Liver (tissue), 9 donors: Measurements from ENCODE around the gene CLIP4. TPM values are rescaled to one million over a fixed set of nuclear protein-coding genes. Genes with fewer than 3 reads are reported as not detected.

Source experiments
- DNase-seq: peaks from one replicate; pipeline ENCODE4 v3.0.0-alpha.2; 2017; ENCODE audit warnings: low spot score
- H3K27ac ChIP-seq, 2 donors: one replicate each; pipeline ENCODE4 v1.7.0; 2013; ENCODE audit warnings: inconsistent platforms in 2 of 2, low read length in 2 of 2, control low read depth in 1 of 2, low read depth in 1 of 2, mild to moderate bottlenecking in 1 of 2
- H3K27me3 ChIP-seq, 4 donors: one replicate each; pipeline versions ENCODE4 v1.6.1 to v1.7.0; 2013; ENCODE audit warnings: low read length in 3 of 4, inconsistent platforms in 1 of 4, mild to moderate bottlenecking in 1 of 4, moderate library complexity in 1 of 4; ENCODE audit not compliant: control insufficient read depth in 4 of 4, insufficient read depth in 4 of 4
- H3K36me3 ChIP-seq, 4 donors: one replicate each; pipeline versions ENCODE4 v1.6.1 to v1.7.0; 2013; ENCODE audit warnings: low read length in 3 of 4, mild to moderate bottlenecking in 3 of 4, low read depth in 1 of 4, moderate library complexity in 1 of 4; ENCODE audit not compliant: control insufficient read depth in 4 of 4, insufficient read depth in 3 of 4
- H3K4me1 ChIP-seq, 4 donors: one replicate each; pipeline versions ENCODE4 v1.6.1 to v1.7.0; 2013; ENCODE audit warnings: low read length in 3 of 4, mild to moderate bottlenecking in 3 of 4, moderate library complexity in 1 of 4; ENCODE audit not compliant: control insufficient read depth in 4 of 4, insufficient read depth in 4 of 4
- H3K4me3 ChIP-seq, 3 donors: one replicate each; pipeline versions ENCODE4 v1.6.1 to v1.7.0; 2013; ENCODE audit warnings: low read length in 3 of 3, control low read depth in 1 of 3, low read depth in 1 of 3, mild to moderate bottlenecking in 1 of 3
- H3K9ac ChIP-seq, 2 donors: one replicate each; pipeline ENCODE4 v1.7.0; 2013; ENCODE audit warnings: low read length in 2 of 2, mild to moderate bottlenecking in 2 of 2, moderate library complexity in 2 of 2, control low read depth in 1 of 2, low read depth in 1 of 2
- H3K9me3 ChIP-seq, 4 donors: one replicate each; pipeline versions ENCODE4 v1.6.1 to v1.7.0; 2013; ENCODE audit warnings: low read length in 3 of 4; ENCODE audit not compliant: control insufficient read depth in 4 of 4
- ATF3 ChIP-seq: IDR thresholded peaks from 2 replicates; pipeline ENCODE4 v1.6.1; 2016; ENCODE audit warnings: antibody characterized with exemption
- CTCF ChIP-seq: fragments of 150-350 bp; IDR thresholded peaks from 2 replicates; pipeline ENCODE4 v1.5.1; 2017; ENCODE audit warnings: improper control_type of control experiment, low read depth, low read length; ENCODE audit not compliant: missing input control
- EGR1 ChIP-seq, 2 donors: IDR thresholded peaks; 2 replicates each; pipeline ENCODE4 v1.6.1; 2016 to 2018; ENCODE audit warnings: antibody characterized with exemption in 2 of 2, low read depth in 2 of 2
- FOXA1 ChIP-seq: IDR thresholded peaks from 2 replicates; pipeline ENCODE4 v1.6.1; 2016; ENCODE audit warnings: antibody characterized with exemption
- FOXA2 ChIP-seq: IDR thresholded peaks from 2 replicates; pipeline ENCODE4 v1.6.1; 2016; ENCODE audit warnings: antibody characterized with exemption
- GABPA ChIP-seq, 2 donors: IDR thresholded peaks in 1 of 2; conservative IDR thresholded peaks in 1 of 2; 2 replicates each; pipeline ENCODE4 v1.6.1; 2016; ENCODE audit warnings: antibody characterized with exemption in 2 of 2, mild to moderate bottlenecking in 1 of 2, moderate library complexity in 1 of 2
- HNF4A ChIP-seq, 2 donors: conservative IDR thresholded peaks; 2 replicates each; pipeline ENCODE4 v1.6.1; 2016; ENCODE audit warnings: antibody characterized with exemption in 2 of 2, mild to moderate bottlenecking in 2 of 2
- HNF4G ChIP-seq: IDR thresholded peaks from 2 replicates; pipeline ENCODE4 v1.6.1; 2016; ENCODE audit warnings: antibody characterized with exemption
- MAX ChIP-seq: IDR thresholded peaks from 2 replicates; pipeline ENCODE4 v1.6.1; 2016; ENCODE audit warnings: antibody characterized with exemption
- NR2F2 ChIP-seq: IDR thresholded peaks from 2 replicates; pipeline ENCODE4 v1.6.1; 2016; ENCODE audit warnings: antibody characterized with exemption
- RAD21 ChIP-seq, 2 donors: IDR thresholded peaks; 2 replicates each; pipeline ENCODE4 v1.6.1; 2016; ENCODE audit warnings: antibody characterized with exemption in 2 of 2, mild to moderate bottlenecking in 2 of 2
- REST ChIP-seq: IDR thresholded peaks from 2 replicates; pipeline ENCODE4 v1.6.1; 2016; ENCODE audit warnings: antibody characterized with exemption, mild to moderate bottlenecking
- RXRA ChIP-seq, 2 donors: IDR thresholded peaks; 2 replicates each; pipeline ENCODE4 v1.6.1; 2017 to 2018; ENCODE audit warnings: antibody characterized with exemption in 2 of 2, mild to moderate bottlenecking in 1 of 2
- SP1 ChIP-seq: IDR thresholded peaks from 2 replicates; pipeline ENCODE4 v1.6.1; 2018; ENCODE audit warnings: antibody characterized with exemption, mild to moderate bottlenecking
- TAF1 ChIP-seq: conservative IDR thresholded peaks from 2 replicates; pipeline ENCODE4 v1.6.1; 2016; ENCODE audit warnings: antibody characterized with exemption, mild to moderate bottlenecking
- YY1 ChIP-seq: IDR thresholded peaks from 2 replicates; pipeline ENCODE4 v1.6.1; 2016; ENCODE audit warnings: antibody characterized with exemption, mild to moderate bottlenecking
- ZBTB33 ChIP-seq: IDR thresholded peaks from 2 replicates; pipeline ENCODE4 v1.6.1; 2016; ENCODE audit warnings: antibody characterized with exemption
- WGBS: extraction: QIAGEN DNeasy Blood & Tissue Kit; methylation state at CpG from one replicate; pipeline ENCODE4 v1.1.7; 2013; 5-methylcytosine and 5-hydroxymethylcytosine counted together
- polyA plus RNA-seq, 2 donors: library from polyadenylated mRNA; stranded (reverse) in 1 of 2; unstranded in 1 of 2; fragments of 200-250 nt in 1 of 2; fragments of >200 nt in 1 of 2; fragmentation: Nextera tagmentation in 1 of 2; extraction: Ambion mirVana in 1 of 2; gene quantifications; one replicate each; pipeline versions ENCODE4 v1.2.1 to v1.2.3, GENCODE V29; 2013 to 2015
- total RNA-seq, 2 donors: library from RNA; depleted of rRNA; stranded (reverse); fragments of >200 nt; gene quantifications; one replicate each; pipeline ENCODE4 v1.2.3, GENCODE V29; 2014
- donor health status: healthy.
- donor health status: healthy.
- donor health status: healthy.
- donor health status: healthy.
- donor health status: healthy.

CLIP4 gene
- total and polyA plus RNA-seq, 4 donors = 1.3 to 6.7 (median 3.2) TPM

GRCh38 chr2:29207352-29208148 lies 92.3 kb downstream of the CLIP4 start:
- Histone ChIP-seq H3K27ac (no peak overlapping the region), H3K9me3 (no peaks in the 10 kb centered on the region), H3K9ac (no peak overlapping the region), H3K4me3 (no peak overlapping the region), H3K27me3 (no peaks in the 10 kb centered on the region), H3K4me1 (no peaks in the 10 kb centered on the region), H3K36me3 (no peaks in the 10 kb centered on the region)
- TF ChIP-seq RAD21 (IDR thresholded peaks at IDR 0.05) = no peak
- no peak for TF ChIP-seq MAX
- no peak for TF ChIP-seq HNF4G
- no peak for TF ChIP-seq RXRA (IDR thresholded peaks at IDR 0.05)
- TF ChIP-seq ATF3 = no peak
- no peak for TF ChIP-seq HNF4A (conservative IDR thresholded peaks at IDR 0.05)
- TF ChIP-seq EGR1 (IDR thresholded peaks at IDR 0.05; ENCODE audit: low read depth in 2 of 2) = no peak
- WGBS = 87% methylated on average over 3 of the region's 3 CpGs
- DNase-seq = no peak

GRCh38 chr2:29209551-29209950 lies 94.3 kb downstream of the CLIP4 start:
- Histone ChIP-seq H3K9me3 (no peaks in the 10 kb centered on the region), H3K27ac (no peak overlapping the region), H3K27me3 (peaks cover 0 to 2% (median 0%) of the 10 kb centered on the region in 4 donors), H3K9ac (no peak overlapping the region), H3K4me3 (no peak overlapping the region), H3K36me3 (no peaks in the 10 kb centered on the region), H3K4me1 (no peaks in the 10 kb centered on the region)
- TF ChIP-seq HNF4G = no peak
- no peak for TF ChIP-seq RAD21 (IDR thresholded peaks at IDR 0.05)
- TF ChIP-seq EGR1 (IDR thresholded peaks at IDR 0.05; ENCODE audit: low read depth in 2 of 2) = no peak
- TF ChIP-seq ZBTB33 = no peak
- no peak for TF ChIP-seq REST
- no peak for TF ChIP-seq NR2F2
- TF ChIP-seq SP1 = no peak
- TF ChIP-seq GABPA (IDR thresholded peaks at IDR 0.05 in 1 of 2, conservative IDR thresholded peaks at IDR 0.05 in 1 of 2) = no peak
- no peak for TF ChIP-seq CTCF
- TF ChIP-seq YY1 = no peak
- TF ChIP-seq FOXA2 = no peak
- TF ChIP-seq HNF4A (conservative IDR thresholded peaks at IDR 0.05) = no peak
- TF ChIP-seq FOXA1 = no peak
- no peak for TF ChIP-seq TAF1
- TF ChIP-seq ATF3 = no peak
- DNase-seq = no peak
- 93% methylated on average over 5 of the region's 5 CpGs for WGBS
